Jurkat, Clone E6-1 (cell line): ENCODE results near the gene ADAMTSL1.

Experiments
- DNase-seq: peaks from one replicate; pipeline ENCODE4 v3.0.0-alpha.2; 2011; ENCODE audit warnings: low read depth, low spot score
- H3K4me3 ChIP-seq: 2 replicates; pipeline ENCODE4 v1.5.1; 2011; ENCODE audit warnings: mild to moderate bottlenecking, low read length, control low read depth, moderate library complexity

Gene ADAMTSL1

DNA sequence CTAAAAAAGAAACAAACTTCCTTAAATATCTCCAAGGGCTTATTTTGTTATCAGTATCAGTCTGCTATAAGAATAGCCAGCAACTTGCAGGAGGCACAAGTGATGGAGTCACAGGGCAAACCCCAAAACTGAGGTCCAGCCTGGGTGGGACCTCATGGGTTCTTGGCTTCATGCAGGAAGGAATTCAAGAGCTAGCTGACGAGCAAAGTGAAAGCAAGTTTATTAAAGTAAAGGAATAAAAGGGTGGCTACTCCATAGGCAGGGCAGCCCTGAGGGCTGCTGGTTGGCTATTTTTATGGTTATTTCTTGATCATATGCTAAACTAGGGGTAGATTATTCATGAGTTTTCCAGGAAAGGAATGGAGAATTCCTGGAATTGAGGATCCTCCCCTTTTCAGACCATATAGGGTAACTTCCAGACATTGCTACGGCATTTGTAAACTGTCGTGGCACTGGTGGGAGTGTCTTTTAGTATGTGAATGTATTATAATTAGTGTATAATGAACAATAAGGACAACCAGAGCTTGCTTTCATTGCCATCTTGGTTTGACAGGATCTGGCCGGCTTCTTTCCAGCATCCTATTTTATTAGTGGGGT, 231.9 kb downstream of the ADAMTSL1 start:
- H3K4me3 ChIP-seq, result no peak overlapping the region
- DNase-seq, result no peak

- H3K4me3 ChIP-seq, result no peak overlapping the region
- DNase-seq, result no peak
Measured at GRCh38 chr9:18706648-18707047, 232.7 kb downstream of the ADAMTSL1 start.

- DNase-seq, result no peak
- H3K4me3 ChIP-seq, result no peak overlapping the region
Measured at GRCh38 chr9:18707061-18707461, 233.1 kb downstream of the ADAMTSL1 start.

- no peak for DNase-seq
- H3K4me3 ChIP-seq, result no peak overlapping the region
Measured at GRCh38 chr9:18707489-18708205, 233.7 kb downstream of the ADAMTSL1 start.

- H3K4me3 ChIP-seq, result no peak overlapping the region
Measured at GRCh38 chr9:18708429-18708828, 234.5 kb downstream of the ADAMTSL1 start.

GRCh38 chr9:18710065-18710464, 236.1 kb downstream of the ADAMTSL1 start:
- no peak for DNase-seq
- no peak overlapping the region for H3K4me3 ChIP-seq

More at GRCh38 chr9:18708429-18708828, 234.5 kb downstream of the ADAMTSL1 start:
- DNase-seq, result no peak

GRCh38 chr9:18717759-18718158, 243.8 kb downstream of the ADAMTSL1 start:
- DNase-seq, result no peak
- H3K4me3 ChIP-seq, result no peak overlapping the region

- DNase-seq, result no peak
- H3K4me3 ChIP-seq, result no peak overlapping the region
Measured at GRCh38 chr9:18718393-18718792, 244.4 kb downstream of the ADAMTSL1 start.

DNA sequence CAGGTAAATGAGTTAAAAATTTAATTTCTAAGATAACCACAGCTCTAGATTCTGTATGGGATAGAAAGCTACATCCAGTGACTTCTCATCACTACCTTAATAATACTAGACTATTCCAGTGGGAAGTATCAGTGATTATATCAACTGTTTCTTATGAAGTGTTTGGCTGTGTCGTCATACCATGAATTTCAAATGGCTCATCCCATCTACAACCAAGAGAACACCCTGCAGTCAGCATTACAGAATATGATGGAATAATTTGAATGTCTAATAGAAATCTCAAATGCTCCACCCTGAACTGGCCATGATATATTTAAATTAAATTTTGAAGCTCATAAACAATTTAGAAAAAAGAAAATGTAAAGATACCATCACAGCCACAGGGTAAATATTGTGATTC, 245.0 kb downstream of the ADAMTSL1 start:
- DNase-seq, result no peak

GRCh38 chr9:18720691-18721090, 246.7 kb downstream of the ADAMTSL1 start:
- DNase-seq, result no peak
- no peak overlapping the region for H3K4me3 ChIP-seq

More for the DNA sequence above, 245.0 kb downstream of the ADAMTSL1 start:
- H3K4me3 ChIP-seq, result no peak overlapping the region

DNA sequence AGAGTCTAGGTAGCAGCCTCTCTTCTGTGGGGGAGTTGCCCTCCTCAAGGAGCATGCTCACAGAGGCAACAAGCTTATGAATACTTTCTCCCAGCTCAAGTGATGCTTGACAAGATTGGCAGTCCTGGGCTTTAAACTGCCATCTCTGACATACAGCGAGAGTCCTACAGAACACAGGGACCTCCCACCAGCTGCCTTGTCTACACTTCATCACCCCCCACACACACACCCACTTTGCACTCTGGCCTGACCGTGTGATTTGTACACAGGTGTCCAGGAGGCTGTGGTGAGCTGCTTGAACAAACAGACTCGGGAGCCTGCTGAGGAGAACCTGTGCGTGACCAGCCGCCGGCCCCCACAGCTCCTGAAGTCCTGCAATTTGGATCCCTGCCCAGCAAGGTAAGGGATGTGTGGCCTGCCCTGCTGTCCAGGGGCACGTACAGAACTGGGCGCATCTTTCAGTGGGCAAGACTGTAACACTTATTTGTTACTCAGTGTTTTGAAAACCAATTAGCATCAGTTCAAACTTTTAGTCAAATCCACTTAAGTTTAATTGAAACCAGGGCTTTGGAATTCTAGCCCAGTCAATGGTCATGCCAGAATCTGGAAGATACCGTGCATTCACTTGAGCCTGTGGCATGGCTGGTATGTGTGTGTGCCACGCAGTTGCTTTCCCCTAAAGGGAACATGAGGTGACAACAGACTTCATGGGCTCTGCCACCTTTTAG, 247.5 kb downstream of the ADAMTSL1 start:
- DNase-seq, result no peak

GRCh38 chr9:18721995-18722310, 248.0 kb downstream of the ADAMTSL1 start:
- no peak for DNase-seq

More for the DNA sequence above, 247.5 kb downstream of the ADAMTSL1 start:
- no peak overlapping the region for H3K4me3 ChIP-seq

DNA sequence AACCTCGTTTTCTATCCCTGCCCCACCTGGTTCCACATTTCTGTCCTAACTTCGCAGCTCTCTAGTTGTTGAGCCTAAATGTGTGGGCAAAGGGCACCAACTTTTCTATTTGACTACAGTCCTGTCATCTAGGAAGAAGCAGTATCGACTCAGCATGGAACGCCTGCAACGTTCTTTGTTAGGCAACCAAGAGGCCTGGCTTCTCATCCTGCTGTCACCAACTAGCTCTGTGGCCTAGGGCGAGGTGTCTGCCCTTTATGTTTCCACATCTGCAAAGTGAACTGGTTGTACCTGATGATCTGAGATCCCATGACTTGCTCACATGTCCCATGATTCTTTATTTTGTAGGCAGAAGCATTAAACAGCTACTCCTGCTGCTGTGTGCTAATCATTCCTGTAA, 248.9 kb downstream of the ADAMTSL1 start:
- no peak for DNase-seq
- no peak overlapping the region for H3K4me3 ChIP-seq

More at GRCh38 chr9:18721995-18722310, 248.0 kb downstream of the ADAMTSL1 start:
- no peak overlapping the region for H3K4me3 ChIP-seq

DNA sequence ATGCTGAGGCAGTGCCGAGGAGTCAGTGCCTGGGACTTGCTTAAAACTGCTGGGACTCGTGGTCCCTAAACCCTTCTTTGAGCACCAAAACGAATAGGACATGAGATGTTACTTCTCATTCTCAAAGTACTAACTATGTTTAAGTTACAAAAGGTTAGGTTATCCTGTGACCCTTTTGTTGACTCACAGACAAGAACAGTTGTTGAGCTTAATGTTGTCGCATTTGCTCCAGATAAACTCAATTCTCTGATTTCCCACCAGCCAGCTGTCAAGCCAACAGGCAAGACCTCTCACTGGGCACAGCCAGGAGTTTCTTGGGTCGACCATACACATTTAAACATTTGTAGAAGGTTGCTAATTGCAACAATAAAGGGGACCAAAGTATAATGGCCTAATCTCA, 249.4 kb downstream of the ADAMTSL1 start:
- H3K4me3 ChIP-seq, result no peak overlapping the region
- DNase-seq, result no peak

GRCh38 chr9:18726546-18726945, 252.6 kb downstream of the ADAMTSL1 start:
- no peak for DNase-seq

GRCh38 chr9:18727904-18728303, 254.0 kb downstream of the ADAMTSL1 start:
- no peak for DNase-seq
- no peak overlapping the region for H3K4me3 ChIP-seq

More at GRCh38 chr9:18726546-18726945, 252.6 kb downstream of the ADAMTSL1 start:
- H3K4me3 ChIP-seq, result no peak overlapping the region

DNA sequence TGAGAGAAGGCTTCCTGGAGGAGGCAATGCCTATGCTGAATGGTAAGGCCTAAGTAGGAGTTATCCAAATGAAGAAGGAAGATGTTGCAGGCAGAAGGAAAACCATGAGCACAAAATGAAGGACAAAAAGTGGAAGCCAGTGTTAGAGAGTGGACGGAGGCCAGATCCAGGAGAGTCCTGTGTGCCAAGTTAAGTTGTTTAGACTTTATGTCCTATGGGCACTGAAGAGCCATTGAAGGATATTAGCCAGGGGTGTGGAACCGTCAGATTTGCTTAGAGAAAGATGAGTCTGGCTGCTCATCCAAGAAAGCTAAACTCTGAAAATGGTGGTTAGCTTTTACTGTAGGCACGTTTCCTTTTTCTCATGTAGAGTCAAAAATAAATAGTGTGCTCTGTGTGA, 254.7 kb downstream of the ADAMTSL1 start:
- DNase-seq, result no peak
- no peak overlapping the region for H3K4me3 ChIP-seq

- H3K4me3 ChIP-seq, result no peak overlapping the region
- no peak for DNase-seq
Measured at GRCh38 chr9:18730241-18730640, 256.3 kb downstream of the ADAMTSL1 start.

GRCh38 chr9:18739127-18739526, 265.2 kb downstream of the ADAMTSL1 start:
- no peak overlapping the region for H3K4me3 ChIP-seq
- no peak for DNase-seq

DNA sequence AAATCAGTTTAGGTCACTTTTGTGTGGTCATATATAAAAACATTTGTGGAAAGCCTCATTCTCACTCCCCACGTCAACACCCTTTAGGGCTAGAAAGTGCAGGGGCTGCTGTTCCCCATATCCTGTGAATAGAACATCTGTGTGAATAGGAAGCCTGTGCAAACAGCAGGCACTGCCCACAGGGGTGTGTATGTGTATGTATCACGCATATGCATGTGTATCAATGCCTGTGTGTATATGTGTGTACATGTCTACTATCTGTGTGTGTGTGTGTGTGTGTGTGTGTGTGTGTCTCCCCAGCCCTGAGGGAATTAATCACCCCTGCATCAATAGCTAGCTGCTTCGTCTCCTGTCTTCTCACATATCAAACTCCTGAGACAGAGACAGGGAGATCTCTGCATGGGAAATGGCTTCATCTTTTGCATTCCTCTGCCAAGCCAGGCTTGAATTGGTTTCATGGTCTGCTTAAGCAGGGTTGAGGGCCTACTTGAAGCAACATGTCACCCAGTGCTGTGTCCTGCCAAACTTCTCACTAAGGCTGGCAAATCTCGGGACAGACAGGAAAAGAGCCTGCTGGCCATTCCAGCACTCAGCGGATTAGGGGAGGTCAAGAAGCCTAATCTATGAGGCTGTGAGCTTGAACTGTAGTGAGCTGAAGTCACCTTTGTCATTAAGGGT, 265.8 kb downstream of the ADAMTSL1 start:
- DNase-seq, result no peak
- no peak overlapping the region for H3K4me3 ChIP-seq
